HepG2 (cell line): Measurements from ENCODE around the gene TRIO. TPM values are rescaled to one million over a fixed set of nuclear protein-coding genes. Genes with fewer than 3 reads are reported as not detected.

ENCODE experiments used
- ATAC-seq: fragments of 200-7000 bp; cut with Tn5 transposase; 3 replicates; pipeline ENCODE4 v1.9.1; 2020; ENCODE audit warnings: mild to moderate bottlenecking, moderate library complexity
- BruUV-seq: library from RNA; stranded (reverse); fragments of 400-500 nt; replicated peaks from 2 replicates; lab custom pipeline; 2021; lab: Mats Ljungman, UMichigan
- CTCF ChIA-PET: fragments of 300-600 bp; formaldehyde crosslinking; extraction: SDS; loops from one replicate; lab custom pipeline; 2021; ENCODE audit warnings: low total read pairs, inconsistent platforms, low intra/inter-chr PET ratio; lab: Yijun Ruan, JAX
- POLR2A ChIA-PET: fragments of 350-600 bp; sonication (Branson Sonifier 250); formaldehyde crosslinking; loops from one replicate; lab custom pipeline; 2020; ENCODE audit warnings: antibody characterized with exemption, inconsistent platforms; lab: Yijun Ruan, JAX
- DNase-seq: peaks from one replicate; pipeline ENCODE4 v3.0.0-alpha.2; 2015; ENCODE audit warnings: low spot score
- FAIRE-seq: peaks from 3 replicates; lab custom pipeline; 2011; peaks lifted over from hg19 to GRCh38; lab: Jason Lieb, UNC
- H2AFZ ChIP-seq: one replicate; pipeline ENCODE4 v1.6.1; 2011; ENCODE audit warnings: low read length, inconsistent platforms
- H3K27ac ChIP-seq: fragments of 300-600 bp; 3 replicates; pipeline ENCODE4 v1.8.0; 2011; ENCODE audit warnings: mixed run types, mild to moderate bottlenecking, mixed read lengths, low read length, inconsistent platforms; ENCODE audit not compliant: insufficient read depth; ENCODE audit errors: extremely low read length
- H3K27me3 ChIP-seq, 2 experiments: fragments of 200-600 bp in 1 of 2; 2 replicates in 1 of 2; 3 replicates in 1 of 2; pipeline versions ENCODE4 v1.6.0 to v1.8.0; 2011; ENCODE audit warnings: low read length in 2 of 2, mild to moderate bottlenecking in 2 of 2, moderate library complexity in 2 of 2, inconsistent platforms in 1 of 2; ENCODE audit not compliant: insufficient read depth in 2 of 2, control insufficient read depth in 1 of 2
- H3K36me3 ChIP-seq, 2 experiments: fragments of 200-600 bp in 1 of 2; replicated peaks in 1 of 2; 2 replicates in 1 of 2; 3 replicates in 1 of 2; pipeline versions ENCODE4 v1.5.1 to v1.8.0; 2011; ENCODE audit warnings: low read length in 2 of 2, inconsistent platforms in 1 of 2; ENCODE audit not compliant: insufficient read depth in 2 of 2, control insufficient read depth in 1 of 2
- H3K4me1 ChIP-seq: 2 replicates; pipeline ENCODE4 v1.5.1; 2012; ENCODE audit warnings: low read length, inconsistent platforms; ENCODE audit not compliant: insufficient read depth
- H3K4me2 ChIP-seq: 2 replicates; pipeline ENCODE4 v1.6.0; 2011; ENCODE audit warnings: low read depth, low read length, inconsistent platforms
- H3K4me3 ChIP-seq, 3 experiments: fragments of 200-600 bp in 1 of 3; sonication (generic), shearing (Covaris generic) in 1 of 3; replicated peaks in 1 of 3; 2 replicates each; pipeline ENCODE4 v1.5.1; 2011 to 2016; ENCODE audit warnings: low read length in 3 of 3, inconsistent platforms in 2 of 3, low read depth in 2 of 3, mild to moderate bottlenecking in 2 of 3, control low read depth in 1 of 3, mixed read lengths in 1 of 3; ENCODE audit not compliant: insufficient read depth in 1 of 3
- H3K79me2 ChIP-seq: one replicate; pipeline ENCODE4 v1.6.1; 2011; ENCODE audit warnings: low read length, inconsistent platforms; ENCODE audit not compliant: insufficient read depth
- H3K9ac ChIP-seq: 2 replicates; pipeline ENCODE4 v1.6.0; 2011; ENCODE audit warnings: mild to moderate bottlenecking, low read depth, low read length, inconsistent platforms; ENCODE audit not compliant: insufficient read depth
- H3K9me3 ChIP-seq: 2 replicates; pipeline ENCODE4 v1.5.1; 2012; ENCODE audit warnings: mild to moderate bottlenecking, low read length
- H4K20me1 ChIP-seq: 2 replicates; pipeline ENCODE4 v1.6.0; 2011; ENCODE audit warnings: inconsistent platforms, mild to moderate bottlenecking, low read length, moderate library complexity; ENCODE audit not compliant: insufficient read depth
- ATRX ChIP-seq: sonication (generic); formaldehyde crosslinking; IDR thresholded peaks from 2 replicates; pipeline ENCODE4 v1.4.0; 2020; ENCODE audit warnings: missing genetic modification reagents, borderline replicate concordance
- ELK4 ChIP-seq: sonication (generic); formaldehyde crosslinking; IDR thresholded peaks from 2 replicates; pipeline ENCODE4 v1.9.0; 2021; ENCODE audit warnings: missing genetic modification reagents, borderline replicate concordance
- HNF4G ChIP-seq, 2 experiments: sonication (generic) in 1 of 2; formaldehyde crosslinking in 1 of 2; IDR thresholded peaks; 2 replicates each; pipeline versions ENCODE4 v1.4.0 to v1.6.1; 2011 to 2020; ENCODE audit warnings: borderline replicate concordance in 2 of 2, low read depth in 2 of 2, mild to moderate bottlenecking in 2 of 2, low read length in 1 of 2, missing genetic modification reagents in 1 of 2, moderate library complexity in 1 of 2
- JUN ChIP-seq: sonication (generic); formaldehyde crosslinking; IDR thresholded peaks from 2 replicates; pipeline ENCODE4 v1.4.0; 2020; ENCODE audit warnings: mild to moderate bottlenecking, missing genetic modification reagents
- KDM2A ChIP-seq: sonication (generic); formaldehyde crosslinking; IDR thresholded peaks from 2 replicates; pipeline ENCODE4 v1.4.0; 2020; ENCODE audit warnings: low read depth, missing genetic modification reagents, borderline replicate concordance
- MAFF ChIP-seq: IDR thresholded peaks from 2 replicates; pipeline ENCODE4 v1.6.1; 2011; ENCODE audit warnings: low read depth, low read length, improper control_type of control experiment
- NBN ChIP-seq: fragments of 450-650 bp; conservative IDR thresholded peaks from 2 replicates; pipeline ENCODE4 v1.6.1; 2017
- SIN3B ChIP-seq: fragments of 150-350 bp; IDR thresholded peaks from 2 replicates; pipeline ENCODE4 v1.6.1; 2014; ENCODE audit warnings: low read length
- SYNCRIP ChIP-seq: fragments of 200-400 bp; formaldehyde crosslinking; IDR thresholded peaks from 2 replicates; pipeline ENCODE4 v1.6.1; 2018; ENCODE audit warnings: mild to moderate bottlenecking, low read depth, low read length; ENCODE audit not compliant: insufficient read depth
- TEAD3 ChIP-seq: optimal IDR thresholded peaks from 2 replicates; pipeline ENCODE3; 2016; ENCODE audit warnings: borderline replicate concordance
- ZBTB40 ChIP-seq, 2 experiments: fragments of 450-650 bp in 1 of 2; sonication (generic) in 1 of 2; formaldehyde crosslinking in 1 of 2; IDR thresholded peaks; 2 replicates each; pipeline versions ENCODE4 v1.6.1 to v1.8.0; 2016 to 2022; ENCODE audit warnings: antibody characterized with exemption in 1 of 2, mild to moderate bottlenecking in 1 of 2, missing genetic modification reagents in 1 of 2
- ZNF354B ChIP-seq: sonication (generic); formaldehyde crosslinking; IDR thresholded peaks from 2 replicates; pipeline ENCODE4 v1.8.0; 2022; ENCODE audit warnings: mild to moderate bottlenecking, missing genetic modification reagents
- ZNF441 ChIP-seq: sonication (generic); formaldehyde crosslinking; IDR thresholded peaks from 2 replicates; pipeline ENCODE4 v1.7.0; 2021; ENCODE audit warnings: missing genetic modification reagents, borderline replicate concordance
- ZNF766 ChIP-seq: sonication (generic); formaldehyde crosslinking; IDR thresholded peaks from 2 replicates; pipeline ENCODE4 v1.5.0; 2020; ENCODE audit warnings: missing genetic modification reagents, borderline replicate concordance
- WGBS: methylation state at CpG from one replicate; pipeline ENCODE4 v1.1.6; 2017; ENCODE audit warnings: low lambda C conversion rate; 5-methylcytosine and 5-hydroxymethylcytosine counted together
- in situ Hi-C: cut with HindIII; loops from 2 replicates; pipeline ENCODE4 v1.10.0; 2017; ENCODE audit warnings: low pct_unique_long_range_greater_than_20kb; ENCODE audit not compliant: extremely low pct_ligation_motif_present
- intact Hi-C: fragments of 100-400 bp; cut with micrococcal nuclease; formaldehyde crosslinking; loops from one replicate; pipeline ENCODE4 v1.10.0; 2022; ENCODE audit not compliant: unreplicated experiment
- polyA plus RNA-seq, 8 experiments: library from polyadenylated mRNA; depleted of rRNA in 3 of 8; stranded (reverse) in 7 of 8; unstranded in 1 of 8; fragments of >200 nt; fragmentation: Illumina TruSeq in 4 of 8; extraction: Trizol in 4 of 8; gene quantifications; 2 replicates each; pipeline versions ENCODE4 v1.2.1 to v1.2.3, GENCODE V29; 2011 to 2016; ENCODE audit warnings: low read depth in 4 of 8, missing spikeins in 1 of 8, mixed read lengths in 1 of 8; ENCODE audit not compliant: insufficient read depth in 1 of 8
- total RNA-seq, 5 experiments: library from RNA; depleted of rRNA; stranded (reverse); fragments of >200 nt; fragmentation: Illumina TruSeq; extraction: Trizol; gene quantifications; 2 replicates each; pipeline ENCODE4 v1.2.3, GENCODE V29; 2016; ENCODE audit warnings: low read depth in 1 of 5

The TRIO gene
- total and polyA plus RNA-seq, 2 of the 13 experiments (the other 11 are each of a cell fraction or from before 2014, with no cell fraction given), result 45.2 to 45.9 TPM

GRCh38 chr5:14415698-14416074 lies 272.5 kb downstream of the TRIO start:
- CTCF ChIA-PET, result no interaction called here
- ATAC-seq (no peak), FAIRE-seq (no peak), DNase-seq (no peak)
- H2AFZ ChIP-seq, result no peak overlapping the region
- no TSS peak for BruUV-seq
- POLR2A ChIA-PET, result no interaction called here
- WGBS, result 98% methylated on average over 3 of the region's 3 CpGs
- peaks cover 23 to 72% of the 10 kb centered on the region in 2 experiments; a peak in 4 of 5 replicates for H3K36me3 ChIP-seq
- no peak overlapping the region for H3K9ac ChIP-seq
- H3K4me1 ChIP-seq, result no peaks in the 10 kb centered on the region
- H3K27ac ChIP-seq, result no peak overlapping the region
- intact Hi-C loops (no loop called here), in situ Hi-C loops (no loop called here)
- no peaks in the 10 kb centered on the region for H3K9me3 ChIP-seq
- no peaks in the 10 kb centered on the region for H3K79me2 ChIP-seq
- no peaks in the 10 kb centered on the region for H4K20me1 ChIP-seq
- no peaks in the 10 kb centered on the region for H3K27me3 ChIP-seq
- H3K4me2 ChIP-seq, result no peak overlapping the region
- H3K4me3 ChIP-seq, result no peak overlapping the region
- TF ChIP-seq ZNF766 (CRISPR knock-in tag) (no peak), ZBTB40 (IDR thresholded peaks at IDR 0.05) (no peak), ZBTB40 (CRISPR knock-in tag; IDR thresholded peaks at IDR 0.05) (no peak), ELK4 (no peak), SYNCRIP (no peak), ZNF441 (CRISPR knock-in tag) (no peak), KDM2A (no peak), SIN3B (no peak), ATRX (CRISPR knock-in tag) (no peak), TEAD3 (CRISPR knock-in tag) (no peak), HNF4G (IDR thresholded peaks at IDR 0.05; ENCODE audit: borderline replicate concordance, low read depth, low read length) (no peak), HNF4G (CRISPR knock-in tag; IDR thresholded peaks at IDR 0.05; ENCODE audit: borderline replicate concordance, low read depth) (no peak), NBN (no peak), ZNF354B (CRISPR knock-in tag) (no peak), MAFF (no peak), JUN (no peak)
